Endothelial cell of umbilical vein (primary cell): Measurements from ENCODE around the gene APEH. TPM values are rescaled to one million over a fixed set of nuclear protein-coding genes. Genes with fewer than 3 reads are reported as not detected.

Experiments
- BruUV-seq: library from RNA; stranded (reverse); fragments of 400-500 nt; replicated peaks from 2 replicates; lab custom pipeline; 2021; lab: Mats Ljungman, UMichigan
- CTCF ChIA-PET: fragments of 300-600, 350-600 bp; sonication (Branson Sonifier 250); formaldehyde crosslinking; loops from one replicate; lab custom pipeline; 2021; ENCODE audit warnings: antibody characterized with exemption, inconsistent platforms; lab: Charles Lee
- POLR2A ChIA-PET: fragments of 300-600, 350-600 bp; sonication (Branson Sonifier 250); formaldehyde crosslinking; loops from one replicate; lab custom pipeline; 2021; ENCODE audit warnings: antibody characterized with exemption, inconsistent platforms; lab: Charles Lee
- DNase-seq: peaks from one replicate; pipeline ENCODE4 v3.0.0-alpha.2; 2011; ENCODE audit warnings: low read depth, low spot score
- FAIRE-seq: peaks from 2 replicates; lab custom pipeline; 2011; peaks lifted over from hg19 to GRCh38; lab: Jason Lieb, UNC
- H2AFZ ChIP-seq: 2 replicates; pipeline ENCODE4 v1.6.0; 2012; ENCODE audit warnings: low read depth, low read length, control low read depth, inconsistent platforms
- H3K27ac ChIP-seq: 2 replicates; pipeline ENCODE4 v1.5.1; 2011; ENCODE audit warnings: low read depth, mild to moderate bottlenecking, control low read depth, low read length, moderate library complexity; ENCODE audit not compliant: insufficient read depth
- H3K27me3 ChIP-seq, 2 experiments: 2 replicates each; pipeline versions ENCODE4 v1.6.0 to v1.6.1; 2011; ENCODE audit warnings: low read length in 2 of 2, mixed read lengths in 1 of 2; ENCODE audit not compliant: control insufficient read depth in 2 of 2, insufficient read depth in 2 of 2
- H3K36me3 ChIP-seq, 2 experiments: 2 replicates in 1 of 2; 3 replicates in 1 of 2; pipeline ENCODE4 v1.5.1; 2011; ENCODE audit warnings: low read length in 2 of 2, mild to moderate bottlenecking in 1 of 2, moderate library complexity in 1 of 2; ENCODE audit not compliant: control insufficient read depth in 2 of 2, insufficient read depth in 2 of 2; ENCODE audit errors: extremely low read depth in 1 of 2
- H3K4me1 ChIP-seq: 3 replicates; pipeline ENCODE4 v1.5.1; 2011; ENCODE audit warnings: mild to moderate bottlenecking, low read length; ENCODE audit not compliant: control insufficient read depth, insufficient read depth; ENCODE audit errors: extremely low read depth
- H3K4me2 ChIP-seq: 2 replicates; pipeline ENCODE4 v1.6.1; 2011; ENCODE audit warnings: low read length, control low read depth, mixed read lengths; ENCODE audit not compliant: insufficient read depth
- H3K4me3 ChIP-seq, 3 experiments: fragments of 200-600 bp in 1 of 3; sonication (generic), shearing (Covaris generic) in 1 of 3; replicated peaks in 1 of 3; 2 replicates each; pipeline ENCODE4 v1.5.1; 2011 to 2016; ENCODE audit warnings: control low read depth in 3 of 3, low read length in 3 of 3, mild to moderate bottlenecking in 2 of 3, inconsistent platforms in 1 of 3, low read depth in 1 of 3, moderate library complexity in 1 of 3; ENCODE audit not compliant: insufficient read depth in 1 of 3
- H3K79me2 ChIP-seq: 2 replicates; pipeline ENCODE4 v1.6.0; 2012; ENCODE audit warnings: low read length, inconsistent platforms; ENCODE audit not compliant: control insufficient read depth, insufficient read depth
- H3K9ac ChIP-seq: replicated peaks from 2 replicates; pipeline ENCODE3; 2011; ENCODE audit warnings: low read length, control low read depth; ENCODE audit not compliant: insufficient read depth; ENCODE audit errors: extremely low read depth
- H3K9me1 ChIP-seq: replicated peaks from 3 replicates; pipeline ENCODE4 v1.6.0; 2011; ENCODE audit warnings: mild to moderate bottlenecking, low read length; ENCODE audit not compliant: control insufficient read depth, insufficient read depth; ENCODE audit errors: extremely low read depth
- H3K9me3 ChIP-seq: replicated peaks from 2 replicates; pipeline ENCODE4 v1.5.1; 2012; ENCODE audit warnings: low read length, inconsistent platforms; ENCODE audit not compliant: control insufficient read depth, insufficient read depth
- H4K20me1 ChIP-seq: replicated peaks from 2 replicates; pipeline ENCODE3; 2011; ENCODE audit warnings: mild to moderate bottlenecking, low read length; ENCODE audit not compliant: control insufficient read depth, insufficient read depth; ENCODE audit errors: extremely low read depth
- EZH2 ChIP-seq: IDR thresholded peaks from 2 replicates; pipeline ENCODE4 v1.6.1; 2012; ENCODE audit warnings: borderline replicate concordance, low read depth, mild to moderate bottlenecking, moderate library complexity, low read length, inconsistent platforms; ENCODE audit not compliant: severe bottlenecking
- GATA2 ChIP-seq: IDR thresholded peaks from 2 replicates; pipeline ENCODE4 v1.7.0; 2011; ENCODE audit warnings: low read depth, mild to moderate bottlenecking, moderate library complexity, mixed read lengths, low read length; ENCODE audit not compliant: insufficient read length, insufficient read depth
- JUN ChIP-seq: IDR thresholded peaks from 2 replicates; pipeline ENCODE4 v1.6.1; 2011; ENCODE audit warnings: borderline replicate concordance, low read depth; ENCODE audit not compliant: insufficient read length, insufficient read depth
- MYC ChIP-seq: IDR thresholded peaks from one replicate; pipeline ENCODE4 v1.6.1; 2011; ENCODE audit warnings: mild to moderate bottlenecking, low read depth, low read length
- POLR2A ChIP-seq: IDR thresholded peaks from 2 replicates; pipeline ENCODE4 v1.6.1; 2012; ENCODE audit warnings: low read depth, mild to moderate bottlenecking, control low read depth, low read length
- dilution Hi-C: fragments of 300-500 bp; cut with MboI; formaldehyde crosslinking; loops from one replicate; pipeline ENCODE4 v1.15.0; 2019; ENCODE audit warnings: low sequenced_read_pairs; ENCODE audit not compliant: extremely low pct_ligation_motif_present
- intact Hi-C: fragments of 100-400 bp; cut with micrococcal nuclease; formaldehyde crosslinking; loops from one replicate; pipeline ENCODE4 v1.10.0; 2022
- polyA plus RNA-seq, 4 experiments: library from polyadenylated mRNA; depleted of rRNA in 3 of 4; stranded (reverse) in 3 of 4; unstranded in 1 of 4; fragments of >200 nt; gene quantifications; 2 replicates each; pipeline versions ENCODE4 v1.2.1 to v1.2.3, GENCODE V29; 2011 to 2012; ENCODE audit warnings: missing spikeins in 1 of 4
- total RNA-seq: library from RNA; stranded (reverse); gene quantifications from 2 replicates; pipeline ENCODE4 v1.2.3, GENCODE V29; 2021
- TF ChIP-seq, protein P1 (sequence below), 2 donors: IDR thresholded peaks; 1 replicate in 1 of 2; 2 replicates in 1 of 2; pipeline ENCODE4 v1.5.1; 2011; ENCODE audit warnings: low read length in 2 of 2, mild to moderate bottlenecking in 2 of 2, moderate library complexity in 2 of 2, control low read depth in 1 of 2, inconsistent platforms in 1 of 2, low read depth in 1 of 2; ENCODE audit not compliant: insufficient read depth in 1 of 2; ENCODE audit errors: extremely low read depth in 1 of 2

The APEH gene
- total and polyA plus RNA-seq, 2 donors (not counting 3 experiments of a cell fraction or from before 2014, with no cell fraction given): 68.2 to 74.3 TPM

DNA sequence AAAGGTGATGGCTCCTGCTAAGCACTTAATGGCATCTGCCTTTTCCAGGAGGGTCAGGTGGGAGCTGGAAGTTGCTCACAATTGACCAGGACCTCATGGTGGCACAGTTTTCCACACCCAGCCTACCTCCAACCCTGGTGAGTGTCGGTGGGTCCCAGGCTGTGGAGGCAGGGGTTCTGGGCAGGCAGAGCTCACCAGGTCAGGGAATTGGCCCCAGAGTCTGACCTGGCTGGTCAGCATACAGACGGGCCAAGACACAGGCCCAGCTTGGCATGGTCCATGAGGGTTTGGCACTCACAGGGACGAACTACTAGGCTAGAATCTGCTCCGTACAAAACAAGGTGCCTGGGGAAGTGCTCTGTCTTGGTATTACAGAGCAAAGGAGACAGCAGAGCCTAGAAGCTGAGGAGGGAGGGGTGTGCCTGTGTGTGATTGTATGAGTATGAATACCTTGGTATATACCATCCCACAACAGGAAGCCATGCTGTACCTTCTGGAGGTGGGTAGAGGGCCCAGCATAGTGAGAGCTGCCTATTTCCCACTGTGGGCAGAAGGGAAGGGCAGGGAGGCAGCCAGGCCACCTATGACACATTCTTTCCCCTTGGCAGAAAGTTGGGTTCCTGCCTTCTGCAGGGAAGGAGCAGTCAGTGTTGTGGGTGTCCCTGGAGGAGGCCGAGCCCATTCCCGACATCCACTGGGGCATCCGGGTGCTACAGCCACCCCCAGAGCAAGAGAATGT lies 6.5 kb downstream of the APEH start:
- dilution Hi-C loops: no loop called here
- FAIRE-seq: no peak
- POLR2A ChIA-PET: no interaction called here

More for the DNA sequence above, 6.5 kb downstream of the APEH start:
- H3K36me3 ChIP-seq: peaks cover 0 to 13% of the 10 kb centered on the region in 2 experiments
- no peak overlapping the region for H3K27ac ChIP-seq
- no peaks in the 10 kb centered on the region for H3K4me1 ChIP-seq
- H3K27me3 ChIP-seq: no peaks in the 10 kb centered on the region
- no peaks in the 10 kb centered on the region for H3K9me1 ChIP-seq
- no peak overlapping the region for H3K4me2 ChIP-seq
- no peaks in the 10 kb centered on the region for H3K9me3 ChIP-seq
- intact Hi-C loops: no loop called here
- H3K79me2 ChIP-seq: no peaks in the 10 kb centered on the region
- H3K9ac ChIP-seq: no peak overlapping the region
- TF ChIP-seq, protein P1, sequence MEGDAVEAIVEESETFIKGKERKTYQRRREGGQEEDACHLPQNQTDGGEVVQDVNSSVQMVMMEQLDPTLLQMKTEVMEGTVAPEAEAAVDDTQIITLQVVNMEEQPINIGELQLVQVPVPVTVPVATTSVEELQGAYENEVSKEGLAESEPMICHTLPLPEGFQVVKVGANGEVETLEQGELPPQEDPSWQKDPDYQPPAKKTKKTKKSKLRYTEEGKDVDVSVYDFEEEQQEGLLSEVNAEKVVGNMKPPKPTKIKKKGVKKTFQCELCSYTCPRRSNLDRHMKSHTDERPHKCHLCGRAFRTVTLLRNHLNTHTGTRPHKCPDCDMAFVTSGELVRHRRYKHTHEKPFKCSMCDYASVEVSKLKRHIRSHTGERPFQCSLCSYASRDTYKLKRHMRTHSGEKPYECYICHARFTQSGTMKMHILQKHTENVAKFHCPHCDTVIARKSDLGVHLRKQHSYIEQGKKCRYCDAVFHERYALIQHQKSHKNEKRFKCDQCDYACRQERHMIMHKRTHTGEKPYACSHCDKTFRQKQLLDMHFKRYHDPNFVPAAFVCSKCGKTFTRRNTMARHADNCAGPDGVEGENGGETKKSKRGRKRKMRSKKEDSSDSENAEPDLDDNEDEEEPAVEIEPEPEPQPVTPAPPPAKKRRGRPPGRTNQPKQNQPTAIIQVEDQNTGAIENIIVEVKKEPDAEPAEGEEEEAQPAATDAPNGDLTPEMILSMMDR (IDR thresholded peaks at IDR 0.05; ENCODE audit: extremely low read depth in 1 of 2, insufficient read depth in 1 of 2, low read depth in 1 of 2, low read length in 2 of 2): no peak
- no peak for TF ChIP-seq GATA2
- no peak for TF ChIP-seq JUN
- no peak for TF ChIP-seq POLR2A
- no peak for TF ChIP-seq MYC
- no peak for TF ChIP-seq EZH2
- H3K4me3 ChIP-seq: no peak overlapping the region
- H2AFZ ChIP-seq: no peak overlapping the region
- CTCF ChIA-PET: interaction anchor here (1.4 to 1.8 kb wide), 2 partner anchors 38 to 141 kb away, joined by 3 to 5 read pairs; partner anchors contain the start of gene AMIGO3
- BruUV-seq: no TSS peak
- no peak for DNase-seq
- H4K20me1 ChIP-seq: no peaks in the 10 kb centered on the region
